Colonic mucosa (tissue), 4 donors: Measurements from ENCODE around the gene CMKLR1. TPM values are rescaled to one million over a fixed set of nuclear protein-coding genes. Genes with fewer than 3 reads are reported as not detected.

Source experiments
- DNase-seq: peaks from one replicate; pipeline ENCODE4 v3.0.0-alpha.2; 2020
- H3K27ac ChIP-seq: fragments of 200-600 bp; one replicate; pipeline ENCODE4 v1.8.0; 2021
- H3K27me3 ChIP-seq: fragments of 200-600 bp; one replicate; pipeline ENCODE4 v1.8.0; 2021
- H3K36me3 ChIP-seq: fragments of 200-600 bp; one replicate; pipeline ENCODE4 v1.8.0; 2021
- H3K4me1 ChIP-seq: fragments of 200-600 bp; one replicate; pipeline ENCODE4 v1.8.0; 2021; ENCODE audit warnings: mild to moderate bottlenecking
- H3K4me3 ChIP-seq: fragments of 200-600 bp; one replicate; pipeline ENCODE4 v1.8.0; 2021
- H3K9ac ChIP-seq, 2 donors: one replicate each; pipeline ENCODE4 v1.7.0; 2013; ENCODE audit warnings: control low read depth in 2 of 2, low read depth in 2 of 2, low read length in 2 of 2
- H3K9me3 ChIP-seq: fragments of 200-600 bp; one replicate; pipeline ENCODE4 v1.8.0; 2021
- intact Hi-C: fragments of 100-400 bp; cut with DNase I; formaldehyde crosslinking; loops from one replicate; pipeline ENCODE4 v1.14.1; 2022
- total RNA-seq, 2 donors: library from RNA; stranded (reverse); fragmentation: NEBNext Ultra II Directional in 1 of 2; extraction: Animal tissue kit (Norgen Biotek cat#: 25700) in 1 of 2; gene quantifications; one replicate each; pipeline ENCODE4 v1.2.1, GENCODE V29; 2021
- TF ChIP-seq, protein P1 (sequence below): fragments of 200-600 bp; IDR thresholded peaks from one replicate; pipeline ENCODE4 v1.8.0; 2022; ENCODE audit warnings: antibody characterized with exemption, mild to moderate bottlenecking
- donor health status: healthy.
- donor health status: DM: no; HTN: no; CAD: no.
- donor health status: DM: no; HTN: no; CAD: no.

Gene CMKLR1
- total RNA-seq, 2 donors from 2014 or later = 3.0 to 4.9 TPM

- H3K27me3 ChIP-seq = no peaks in the 10 kb centered on the region
- TF ChIP-seq, protein P1, sequence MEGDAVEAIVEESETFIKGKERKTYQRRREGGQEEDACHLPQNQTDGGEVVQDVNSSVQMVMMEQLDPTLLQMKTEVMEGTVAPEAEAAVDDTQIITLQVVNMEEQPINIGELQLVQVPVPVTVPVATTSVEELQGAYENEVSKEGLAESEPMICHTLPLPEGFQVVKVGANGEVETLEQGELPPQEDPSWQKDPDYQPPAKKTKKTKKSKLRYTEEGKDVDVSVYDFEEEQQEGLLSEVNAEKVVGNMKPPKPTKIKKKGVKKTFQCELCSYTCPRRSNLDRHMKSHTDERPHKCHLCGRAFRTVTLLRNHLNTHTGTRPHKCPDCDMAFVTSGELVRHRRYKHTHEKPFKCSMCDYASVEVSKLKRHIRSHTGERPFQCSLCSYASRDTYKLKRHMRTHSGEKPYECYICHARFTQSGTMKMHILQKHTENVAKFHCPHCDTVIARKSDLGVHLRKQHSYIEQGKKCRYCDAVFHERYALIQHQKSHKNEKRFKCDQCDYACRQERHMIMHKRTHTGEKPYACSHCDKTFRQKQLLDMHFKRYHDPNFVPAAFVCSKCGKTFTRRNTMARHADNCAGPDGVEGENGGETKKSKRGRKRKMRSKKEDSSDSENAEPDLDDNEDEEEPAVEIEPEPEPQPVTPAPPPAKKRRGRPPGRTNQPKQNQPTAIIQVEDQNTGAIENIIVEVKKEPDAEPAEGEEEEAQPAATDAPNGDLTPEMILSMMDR = no peak
Observed at GRCh38 chr12:108253540-108253939, 85.6 kb downstream of the CMKLR1 start.

DNA sequence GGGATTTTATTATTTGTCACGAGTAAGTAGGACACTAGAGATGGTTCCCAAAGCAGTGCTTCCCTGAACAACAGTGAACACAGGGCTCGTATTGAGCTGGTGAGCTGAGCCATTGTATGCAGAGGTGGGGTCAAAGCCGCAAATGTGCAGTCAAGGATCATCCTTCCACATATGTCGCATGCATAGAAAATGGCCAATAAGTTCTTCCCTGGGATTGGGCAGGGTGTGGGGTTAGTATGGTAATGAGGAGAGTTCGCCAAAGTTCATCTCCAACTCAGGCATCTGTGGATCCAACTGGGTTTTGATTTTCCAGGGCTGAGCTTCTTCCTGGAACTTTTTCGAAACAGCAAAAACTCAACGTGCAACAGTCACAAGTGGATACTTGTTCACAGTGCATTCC lies 86.6 kb downstream of the CMKLR1 start:
- H3K27ac ChIP-seq = no peak overlapping the region
- H3K9ac ChIP-seq = no peak overlapping the region
- no peak for DNase-seq
- H3K4me1 ChIP-seq = no peaks in the 10 kb centered on the region
- intact Hi-C loops = no loop called here
- no peaks in the 10 kb centered on the region for H3K9me3 ChIP-seq
- TF ChIP-seq, protein P1 = no peak
- no peaks in the 10 kb centered on the region for H3K36me3 ChIP-seq
- no peak overlapping the region for H3K4me3 ChIP-seq
- no peaks in the 10 kb centered on the region for H3K27me3 ChIP-seq

More at GRCh38 chr12:108253540-108253939, 85.6 kb downstream of the CMKLR1 start:
- H3K4me3 ChIP-seq = no peak overlapping the region
- H3K9me3 ChIP-seq = no peaks in the 10 kb centered on the region
- H3K36me3 ChIP-seq = no peaks in the 10 kb centered on the region
- intact Hi-C loops = no loop called here
- no peak overlapping the region for H3K27ac ChIP-seq
- no peaks in the 10 kb centered on the region for H3K4me1 ChIP-seq
- no peak overlapping the region for H3K9ac ChIP-seq
- DNase-seq = no peak

DNA sequence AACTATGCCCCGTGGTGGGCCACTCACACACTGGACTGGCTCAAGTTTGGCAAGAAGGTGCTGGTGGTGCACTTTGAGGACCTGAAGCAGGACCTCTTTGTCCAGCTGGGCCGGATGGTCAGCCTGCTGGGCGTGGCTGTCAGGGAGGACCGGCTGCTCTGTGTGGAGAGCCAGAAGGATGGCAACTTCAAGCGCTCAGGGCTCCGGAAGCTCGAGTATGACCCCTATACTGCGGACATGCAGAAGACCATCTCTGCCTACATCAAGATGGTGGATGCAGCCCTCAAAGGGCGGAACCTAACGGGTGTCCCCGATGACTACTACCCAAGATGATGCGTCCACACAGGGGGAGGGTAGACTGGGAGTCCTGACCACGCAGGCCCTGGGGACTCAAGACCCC lies 91.1 kb downstream of the CMKLR1 start:
- TF ChIP-seq, protein P1 = no peak
- Histone ChIP-seq H3K27ac (no peak overlapping the region), H3K4me3 (no peak overlapping the region), H3K9ac (no peak overlapping the region), H3K4me1 (no peaks in the 10 kb centered on the region), H3K36me3 (no peaks in the 10 kb centered on the region), H3K9me3 (no peaks in the 10 kb centered on the region), H3K27me3 (no peaks in the 10 kb centered on the region)
- no peak for DNase-seq
- intact Hi-C loops = no loop called here

GRCh38 chr12:108247130-108247529 lies 92.0 kb downstream of the CMKLR1 start:
- intact Hi-C loops = no loop called here

GRCh38 chr12:108241986-108242703 lies 97.0 kb downstream of the CMKLR1 start:
- H3K36me3 ChIP-seq = no peaks in the 10 kb centered on the region
- intact Hi-C loops = no loop called here
- H3K4me3 ChIP-seq = no peak overlapping the region
- no peak overlapping the region for H3K9ac ChIP-seq
- no peaks in the 10 kb centered on the region for H3K27me3 ChIP-seq
- no peaks in the 10 kb centered on the region for H3K4me1 ChIP-seq
- no peaks in the 10 kb centered on the region for H3K9me3 ChIP-seq
- H3K27ac ChIP-seq = no peak overlapping the region
- TF ChIP-seq, protein P1 = no peak
- no peak for DNase-seq

More at GRCh38 chr12:108247130-108247529, 92.0 kb downstream of the CMKLR1 start:
- H3K27ac ChIP-seq = no peak overlapping the region
- H3K9ac ChIP-seq = no peak overlapping the region
- no peak overlapping the region for H3K4me3 ChIP-seq
- H3K27me3 ChIP-seq = no peaks in the 10 kb centered on the region
- no peaks in the 10 kb centered on the region for H3K4me1 ChIP-seq
- TF ChIP-seq, protein P1 = no peak
- H3K36me3 ChIP-seq = no peaks in the 10 kb centered on the region
- no peaks in the 10 kb centered on the region for H3K9me3 ChIP-seq
- no peak for DNase-seq
